Cardiac fibroblast (primary cell): Measurements from ENCODE around the gene SLC25A38.
"Not testable (repeated sequence)": the region's sequence is repeated elsewhere in the genome, so short reads cannot be mapped to it uniquely, and the experiment has no call there.

Experiments
- DNase-seq, 2 donors: peaks; one replicate each; pipeline versions ENCODE4 v3.0.0 to v3.0.0-alpha.2; 2010; ENCODE audit warnings: low read depth in 2 of 2
- H3K4me3 ChIP-seq, 2 donors: replicated peaks in 1 of 2; 1 replicate in 1 of 2; 2 replicates in 1 of 2; pipeline ENCODE4 v1.5.1; 2011; ENCODE audit warnings: low read depth in 2 of 2, low read length in 2 of 2, mild to moderate bottlenecking in 2 of 2, moderate library complexity in 1 of 2
- TF ChIP-seq, protein P1 (sequence below): IDR thresholded peaks from one replicate; pipeline ENCODE4 v1.5.1; 2011; ENCODE audit warnings: low read depth, mild to moderate bottlenecking, low read length, inconsistent platforms

The SLC25A38 gene

DNA sequence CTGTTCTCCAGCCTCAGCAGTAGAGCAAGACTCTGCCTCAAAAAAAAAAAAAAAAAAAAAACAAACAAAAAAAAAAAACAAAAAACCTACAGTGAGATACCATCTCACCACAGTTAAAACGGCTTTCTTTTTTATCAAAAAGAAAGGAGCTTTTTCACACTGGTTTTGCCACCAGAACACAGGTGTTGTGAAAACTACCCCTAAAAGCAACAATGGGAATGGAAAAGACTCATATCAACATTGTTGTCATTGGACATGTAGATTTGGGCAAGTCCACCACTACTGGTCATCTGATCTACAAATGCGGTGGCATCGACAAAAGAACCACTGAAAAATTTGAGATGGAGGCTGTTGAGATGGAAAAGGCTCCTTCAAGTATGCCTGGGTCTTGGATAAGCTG lies 24.8 kb upstream of the SLC25A38 start:
- H3K4me3 ChIP-seq, result no peak overlapping the region
- TF ChIP-seq, protein P1, sequence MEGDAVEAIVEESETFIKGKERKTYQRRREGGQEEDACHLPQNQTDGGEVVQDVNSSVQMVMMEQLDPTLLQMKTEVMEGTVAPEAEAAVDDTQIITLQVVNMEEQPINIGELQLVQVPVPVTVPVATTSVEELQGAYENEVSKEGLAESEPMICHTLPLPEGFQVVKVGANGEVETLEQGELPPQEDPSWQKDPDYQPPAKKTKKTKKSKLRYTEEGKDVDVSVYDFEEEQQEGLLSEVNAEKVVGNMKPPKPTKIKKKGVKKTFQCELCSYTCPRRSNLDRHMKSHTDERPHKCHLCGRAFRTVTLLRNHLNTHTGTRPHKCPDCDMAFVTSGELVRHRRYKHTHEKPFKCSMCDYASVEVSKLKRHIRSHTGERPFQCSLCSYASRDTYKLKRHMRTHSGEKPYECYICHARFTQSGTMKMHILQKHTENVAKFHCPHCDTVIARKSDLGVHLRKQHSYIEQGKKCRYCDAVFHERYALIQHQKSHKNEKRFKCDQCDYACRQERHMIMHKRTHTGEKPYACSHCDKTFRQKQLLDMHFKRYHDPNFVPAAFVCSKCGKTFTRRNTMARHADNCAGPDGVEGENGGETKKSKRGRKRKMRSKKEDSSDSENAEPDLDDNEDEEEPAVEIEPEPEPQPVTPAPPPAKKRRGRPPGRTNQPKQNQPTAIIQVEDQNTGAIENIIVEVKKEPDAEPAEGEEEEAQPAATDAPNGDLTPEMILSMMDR, result no peak
- no peak for DNase-seq

DNA sequence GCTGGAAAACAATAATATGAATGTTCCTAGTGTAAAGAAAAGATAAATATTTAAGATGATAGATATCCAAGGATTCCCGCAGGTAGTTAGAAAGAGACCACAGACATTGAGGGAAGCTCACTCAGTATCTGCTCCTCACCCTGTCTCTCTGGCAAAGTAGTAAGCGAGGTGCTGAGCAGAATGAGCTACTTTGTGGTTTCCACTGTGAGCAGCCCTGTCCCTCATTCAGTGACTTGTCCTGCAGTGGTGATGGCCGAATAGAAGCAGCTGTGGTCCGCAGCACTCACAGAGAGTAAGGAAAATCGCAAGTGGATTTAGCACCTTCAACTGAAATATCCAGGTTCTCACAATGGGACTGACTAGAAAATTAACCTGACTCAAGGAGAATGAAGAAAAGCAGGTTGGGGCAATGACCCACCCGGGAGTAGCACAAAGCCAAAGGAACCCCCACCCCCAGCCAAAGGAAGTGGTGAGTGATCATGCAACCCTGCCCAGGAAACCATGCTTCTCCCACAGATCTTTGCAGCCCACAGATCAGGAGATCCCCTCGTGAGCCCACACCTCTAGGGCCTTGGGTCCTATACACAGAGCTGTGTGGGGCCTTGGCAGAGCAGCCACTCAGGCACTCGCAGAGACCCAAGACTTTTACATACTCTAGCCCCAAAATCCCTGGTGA lies 21.8 kb upstream of the SLC25A38 start:
- no peak for DNase-seq
- H3K4me3 ChIP-seq, result no peak overlapping the region
- TF ChIP-seq, protein P1, result no peak

DNA sequence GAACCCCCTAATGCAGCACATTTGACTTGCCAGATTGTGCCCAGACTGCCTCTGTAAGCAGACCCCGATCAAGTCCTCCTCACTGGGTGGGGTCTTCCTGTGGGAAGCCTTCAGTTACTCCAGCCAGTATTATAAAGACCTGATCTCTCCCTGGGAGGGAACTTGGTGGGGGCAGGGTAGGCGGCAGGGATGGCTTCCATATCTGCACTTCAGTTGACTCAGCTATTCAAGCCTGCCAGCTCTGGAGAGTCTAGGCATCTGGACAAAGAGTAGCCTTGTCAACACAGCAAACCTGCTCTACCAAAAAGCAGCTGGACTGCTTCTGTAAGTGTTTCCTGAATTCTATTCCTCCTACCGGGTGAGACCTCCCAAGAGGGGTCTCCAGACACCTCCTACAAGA lies 21.0 kb upstream of the SLC25A38 start:
- TF ChIP-seq, protein P1, result no peak
- no peak overlapping the region for H3K4me3 ChIP-seq
- DNase-seq, result peak in 1 of 2 donors; percentile 67

DNA sequence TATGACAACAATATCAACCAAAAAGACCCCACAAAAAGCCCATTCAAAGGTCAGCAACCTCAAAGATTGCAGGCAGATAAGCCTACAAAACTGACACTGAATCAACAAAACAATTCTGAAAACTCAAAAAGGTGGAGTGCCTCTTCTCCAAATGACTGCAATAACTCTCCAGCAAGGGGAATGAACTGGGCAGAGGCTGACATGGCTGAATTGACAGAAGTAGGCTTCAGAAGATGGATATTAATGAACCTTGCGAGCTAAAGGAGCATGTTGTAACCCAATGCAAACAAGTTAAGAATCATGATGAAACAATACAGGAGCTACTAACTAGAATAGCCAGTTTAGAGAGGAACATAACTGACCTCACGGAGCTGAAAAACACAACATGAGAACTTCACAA lies 20.4 kb upstream of the SLC25A38 start:
- DNase-seq, result no peak

DNA sequence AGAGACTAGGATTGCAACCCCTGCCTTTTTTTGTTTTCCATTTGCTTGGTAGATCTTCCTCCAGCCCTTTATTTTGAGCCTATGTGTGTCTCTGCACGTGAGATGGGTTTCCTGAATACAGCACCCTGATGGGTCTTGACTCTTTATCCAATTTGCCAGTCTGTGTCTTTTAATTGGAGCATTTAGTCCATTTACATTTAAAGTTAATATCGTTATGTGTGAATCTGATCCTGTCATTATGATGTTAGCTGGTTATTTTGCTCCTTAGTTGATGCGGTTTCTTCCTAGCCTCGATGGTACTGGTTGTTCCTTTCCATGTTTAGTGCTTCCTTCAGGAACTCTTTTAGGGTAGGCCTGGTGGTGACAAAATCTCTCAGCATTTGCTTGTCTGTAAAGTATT lies 12.7 kb upstream of the SLC25A38 start:
- not testable (repeated sequence) for DNase-seq, H3K4me3 ChIP-seq

More for the DNA sequence above, 20.4 kb upstream of the SLC25A38 start:
- TF ChIP-seq, protein P1, result no peak
- H3K4me3 ChIP-seq, result no peak overlapping the region

DNA sequence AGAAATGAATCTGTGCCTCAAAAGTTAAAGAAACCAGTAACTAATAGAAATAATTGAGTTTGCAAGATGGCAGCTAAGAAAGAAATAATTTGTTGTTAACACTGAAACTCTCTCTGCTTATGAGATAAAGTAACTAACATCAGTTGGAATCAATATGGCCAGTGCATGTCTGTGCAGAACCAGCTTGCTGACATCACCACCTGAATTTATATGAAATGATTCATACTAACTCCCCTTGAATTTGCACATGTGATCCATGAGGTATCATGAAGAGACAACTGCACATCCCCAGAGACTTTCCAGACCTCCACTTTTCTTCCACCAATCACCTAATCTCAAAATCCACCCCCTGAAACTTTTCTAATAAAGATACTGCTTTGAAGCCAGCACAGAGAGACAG lies 10.3 kb upstream of the SLC25A38 start:
- DNase-seq, result no peak
- TF ChIP-seq, protein P1, result no peak
- H3K4me3 ChIP-seq, result no peak overlapping the region

DNA sequence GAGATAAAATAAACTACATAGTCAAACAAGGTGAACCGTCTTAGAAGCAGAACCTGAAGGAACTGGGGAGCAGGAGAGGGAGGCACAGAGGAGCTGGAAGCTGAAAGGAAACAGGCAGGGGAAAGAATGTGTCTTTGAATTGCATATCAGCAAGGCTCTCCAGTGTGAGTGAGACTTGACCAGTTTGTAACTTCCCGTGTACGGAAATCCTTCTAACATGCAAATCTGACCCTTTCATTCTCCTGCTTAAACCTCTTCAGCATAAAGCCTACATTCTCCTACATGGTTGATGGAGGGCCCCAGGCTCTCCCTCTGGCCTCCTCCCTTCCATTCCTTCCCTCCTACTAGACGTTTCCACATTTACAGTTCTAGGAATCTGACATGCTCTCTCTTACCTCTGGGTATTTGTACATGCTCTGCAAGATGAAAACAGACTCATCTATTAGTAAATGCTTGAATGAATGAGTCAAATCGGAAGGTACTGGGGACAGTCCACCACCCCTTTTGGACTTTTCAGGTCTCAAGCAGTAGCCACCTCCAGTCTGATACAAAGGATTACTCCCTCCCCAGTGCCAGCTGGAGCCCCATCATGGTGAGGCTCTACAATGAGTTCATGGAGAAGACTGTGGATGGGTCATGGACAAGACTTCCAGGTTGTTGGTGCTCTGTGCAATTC lies 6.1 kb upstream of the SLC25A38 start:
- H3K4me3 ChIP-seq, result no peak overlapping the region
- TF ChIP-seq, protein P1, result no peak
- DNase-seq, result peak in 1 of 2 donors; percentile 9
